H1 (cell line): ENCODE results near the gene YBX2. TPM values are rescaled to one million over a fixed set of nuclear protein-coding genes. Genes with fewer than 3 reads are reported as not detected.

Source experiments
- CEBPB ChIP-seq: IDR thresholded peaks from 2 replicates; pipeline ENCODE4 v1.6.1; 2012; ENCODE audit warnings: low read depth, low read length
- CTBP2 ChIP-seq: IDR thresholded peaks from 2 replicates; pipeline ENCODE4 v1.7.0; 2011; ENCODE audit warnings: borderline replicate concordance, mild to moderate bottlenecking, moderate library complexity, mixed read lengths, low read length; ENCODE audit not compliant: insufficient read depth, insufficient read length
- FOSL1 ChIP-seq: IDR thresholded peaks from 2 replicates; pipeline ENCODE4 v1.6.1; 2011; ENCODE audit warnings: mild to moderate bottlenecking, low read depth, low read length, moderate library complexity; ENCODE audit not compliant: insufficient read depth
- KDM5A ChIP-seq: fragments of 200-600 bp; IDR thresholded peaks from 2 replicates; pipeline ENCODE4 v1.7.1; 2012; ENCODE audit warnings: mild to moderate bottlenecking, low read length, inconsistent platforms, mixed read lengths
- NANOG ChIP-seq: IDR thresholded peaks from 2 replicates; pipeline ENCODE4 v1.6.1; 2011; ENCODE audit warnings: low read length, low read depth, mild to moderate bottlenecking, inconsistent platforms; ENCODE audit not compliant: insufficient read depth, poor library complexity, severe bottlenecking
- POLR2AphosphoS5 ChIP-seq: IDR thresholded peaks from 2 replicates; pipeline ENCODE4 v1.6.1; 2011; ENCODE audit warnings: low read depth, low read length
- SAP30 ChIP-seq: fragments of 300-600 bp; sonication (generic); IDR thresholded peaks from 2 replicates; pipeline ENCODE4 v1.7.1; 2012; ENCODE audit warnings: low read length, moderate library complexity, mild to moderate bottlenecking, inconsistent platforms; ENCODE audit not compliant: insufficient read depth, insufficient replicate concordance
- SIN3A ChIP-seq, 2 experiments: IDR thresholded peaks in 1 of 2; conservative IDR thresholded peaks in 1 of 2; 2 replicates each; pipeline ENCODE4 v1.6.1; 2011 to 2012; ENCODE audit warnings: low read length in 2 of 2, improper control_type of control experiment in 1 of 2, low read depth in 1 of 2, mild to moderate bottlenecking in 1 of 2
- SIRT6 ChIP-seq: IDR thresholded peaks from one replicate; pipeline ENCODE4 v1.7.1; 2012; ENCODE audit warnings: low read length, inconsistent platforms
- TAF1 ChIP-seq: IDR thresholded peaks from 2 replicates; pipeline ENCODE4 v1.6.1; 2011; ENCODE audit warnings: mild to moderate bottlenecking, low read depth, low read length
- TAF7 ChIP-seq: optimal IDR thresholded peaks from 2 replicates; pipeline ENCODE3; 2011; ENCODE audit warnings: low read depth, mild to moderate bottlenecking, inconsistent platforms, low read length, moderate library complexity, borderline replicate concordance
- TEAD4 ChIP-seq: IDR thresholded peaks from 2 replicates; pipeline ENCODE4 v1.6.1; 2012; ENCODE audit warnings: low read depth, low read length, inconsistent platforms, mixed read lengths
- polyA plus RNA-seq, 7 experiments: library from polyadenylated mRNA; depleted of rRNA in 3 of 7; stranded (reverse) in 5 of 7; unstranded in 2 of 7; fragments of >200 nt in 5 of 7; fragments of 200-250 nt in 2 of 7; gene quantifications; 1 replicate in 5 of 7; 2 replicates in 1 of 7; 4 replicates in 1 of 7; pipeline versions ENCODE4 v1.2.1 to v1.2.3, GENCODE V29; 2011 to 2013; ENCODE audit warnings: missing spikeins in 2 of 7, mixed read lengths in 2 of 7
- total RNA-seq: library from RNA; stranded (reverse); fragmentation: NEBNext Ultra II Directional; extraction: Animal tissue kit (Norgen Biotek cat#: 25700); gene quantifications from 2 replicates; pipeline ENCODE4 v1.2.1, GENCODE V29; 2021
- TF ChIP-seq, protein P1 (sequence below): IDR thresholded peaks from 2 replicates; pipeline ENCODE4 v1.6.1; 2011; ENCODE audit warnings: low read length, improper control_type of control experiment

The YBX2 gene
- total and polyA plus RNA-seq, 2 of the 8 experiments (the other 6 are each of a cell fraction or from before 2014, with no cell fraction given), result 19.2 to 30.5 TPM

DNA sequence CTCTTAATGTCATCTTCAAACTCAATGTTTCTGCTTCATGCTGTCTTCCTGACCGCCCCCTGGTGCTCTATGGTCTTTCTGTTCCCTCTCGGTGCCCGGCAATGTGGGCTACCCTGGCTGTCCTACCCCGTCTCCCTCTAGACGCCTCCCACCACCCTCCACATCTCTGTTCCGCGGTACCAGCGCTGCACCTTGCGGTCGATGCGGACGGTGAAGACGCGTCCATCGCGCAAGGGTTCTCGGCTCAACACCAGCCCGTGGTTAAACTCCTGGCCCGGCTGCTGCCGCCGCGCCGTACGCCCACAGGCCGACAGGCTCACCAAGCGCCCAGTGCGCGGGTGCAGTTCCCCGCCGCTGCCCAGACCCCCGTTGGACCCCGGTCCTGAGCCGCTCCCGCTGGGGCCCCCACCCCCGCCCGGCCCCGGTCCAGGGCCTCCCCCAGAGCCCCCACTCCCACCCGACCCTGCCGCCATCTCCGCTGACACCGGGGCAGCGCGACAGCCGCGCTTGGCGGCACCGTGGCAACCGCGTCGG, 34.5 kb upstream of the YBX2 start, which contains the start of gene NEURL4 (continued):
- TF ChIP-seq TAF7 (no peak), SIRT6 (no peak), TEAD4 (no peak), POLR2AphosphoS5 (no peak), FOSL1 (no peak), NANOG (no peak), KDM5A (no peak), SIN3A (conservative IDR thresholded peaks at IDR 0.05 in 1 of 2, IDR thresholded peaks at IDR 0.05 in 1 of 2; ENCODE audit: low read depth in 1 of 2, low read length in 2 of 2) (peak; percentile 31 to 54; a peak in 1 of 4 replicates), TAF1 (peak; percentile 39; the same call in 1 of the 2 replicates), CEBPB (no peak), SAP30 (no peak), CTBP2 (no peak)
- TF ChIP-seq, protein P1, sequence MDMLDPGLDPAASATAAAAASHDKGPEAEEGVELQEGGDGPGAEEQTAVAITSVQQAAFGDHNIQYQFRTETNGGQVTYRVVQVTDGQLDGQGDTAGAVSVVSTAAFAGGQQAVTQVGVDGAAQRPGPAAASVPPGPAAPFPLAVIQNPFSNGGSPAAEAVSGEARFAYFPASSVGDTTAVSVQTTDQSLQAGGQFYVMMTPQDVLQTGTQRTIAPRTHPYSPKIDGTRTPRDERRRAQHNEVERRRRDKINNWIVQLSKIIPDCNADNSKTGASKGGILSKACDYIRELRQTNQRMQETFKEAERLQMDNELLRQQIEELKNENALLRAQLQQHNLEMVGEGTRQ, result no peak
